Upper lobe of left lung (tissue), 6 donors: ENCODE data around the gene AHRR. TPM values are rescaled to one million over a fixed set of nuclear protein-coding genes. Genes with fewer than 3 reads are reported as not detected.
"Not testable (repeated sequence)": the region's sequence is repeated elsewhere in the genome, so short reads cannot be mapped to it uniquely, and the experiment has no call there.

Source experiments
- ATAC-seq, 2 donors: fragments of 200-7000 bp; cut with Tn5 transposase; one replicate each; pipeline ENCODE4 v1.9.1; 2022; ENCODE audit warnings: mild to moderate bottlenecking in 2 of 2, moderate library complexity in 2 of 2; ENCODE audit not compliant: low FRiP score in 2 of 2
- DNase-seq, 2 donors: peaks; one replicate each; pipeline ENCODE4 v3.0.0-alpha.2; 2019 to 2020
- H3K27ac ChIP-seq, 4 donors: fragments of 200-600 bp; sonication (generic); one replicate each; pipeline ENCODE4 v1.5.1; 2016 to 2019
- H3K27me3 ChIP-seq, 4 donors: fragments of 200-600 bp; sonication (generic); one replicate each; pipeline ENCODE4 v1.5.1; 2017 to 2019
- H3K36me3 ChIP-seq, 4 donors: fragments of 200-600 bp; sonication (generic); one replicate each; pipeline ENCODE4 v1.5.1; 2016 to 2019
- H3K4me1 ChIP-seq, 4 donors: fragments of 200-600 bp; sonication (generic); one replicate each; pipeline ENCODE4 v1.5.1; 2018 to 2019
- H3K4me3 ChIP-seq, 4 donors: fragments of 200-600 bp; sonication (generic); one replicate each; pipeline ENCODE4 v1.5.1; 2017 to 2019; ENCODE audit warnings: mild to moderate bottlenecking in 2 of 4, moderate library complexity in 1 of 4
- H3K9me3 ChIP-seq, 4 donors: fragments of 200-600 bp; sonication (generic); one replicate each; pipeline ENCODE4 v1.5.1; 2018 to 2019
- EP300 ChIP-seq, 4 donors: sonication (generic); formaldehyde crosslinking; IDR thresholded peaks; one replicate each; pipeline ENCODE4 v1.5.1; 2017; ENCODE audit warnings: antibody characterized with exemption in 4 of 4, control low read depth in 2 of 4
- POLR2A ChIP-seq, 4 donors: fragments of 450-650 bp; IDR thresholded peaks; one replicate each; pipeline ENCODE4 v1.5.1; 2016 to 2017; ENCODE audit warnings: antibody characterized with exemption in 4 of 4, mild to moderate bottlenecking in 2 of 4
- POLR2AphosphoS5 ChIP-seq, 2 donors: sonication (generic); formaldehyde crosslinking; IDR thresholded peaks; one replicate each; pipeline ENCODE4 v1.5.1; 2017; ENCODE audit warnings: antibody characterized with exemption in 2 of 2
- WGBS, 2 donors: methylation state at CpG; one replicate each; pipeline ENCODE4 v1.1.5; 2017 to 2018; 5-methylcytosine and 5-hydroxymethylcytosine counted together
- total RNA-seq, 6 donors: library from RNA; depleted of rRNA in 4 of 6; stranded (reverse); fragments of >200 nt in 4 of 6; gene quantifications; one replicate each; pipeline versions ENCODE4 v1.1.0 to v1.2.1, GENCODE V29; 2016 to 2021
- TF ChIP-seq, protein P1 (sequence below), 6 experiments: fragments of 450-650 bp in 4 of 6; fragments of 200-600 bp in 2 of 6; sonication (generic) in 2 of 6; IDR thresholded peaks; one replicate each; pipeline ENCODE4 v1.5.1; 2016 to 2019; ENCODE audit warnings: antibody characterized with exemption in 6 of 6
- donor health status: DM: no; HTN: no; CAD: no; lungs with moderate emphysema.
- donor health status: DM: no; HTN: yes; CAD: no; lungs with severe emphysema.

AHRR gene
- total RNA-seq, 6 donors from 2014 or later, result 1.3 to 8.6 (median 4.4) TPM

DNA sequence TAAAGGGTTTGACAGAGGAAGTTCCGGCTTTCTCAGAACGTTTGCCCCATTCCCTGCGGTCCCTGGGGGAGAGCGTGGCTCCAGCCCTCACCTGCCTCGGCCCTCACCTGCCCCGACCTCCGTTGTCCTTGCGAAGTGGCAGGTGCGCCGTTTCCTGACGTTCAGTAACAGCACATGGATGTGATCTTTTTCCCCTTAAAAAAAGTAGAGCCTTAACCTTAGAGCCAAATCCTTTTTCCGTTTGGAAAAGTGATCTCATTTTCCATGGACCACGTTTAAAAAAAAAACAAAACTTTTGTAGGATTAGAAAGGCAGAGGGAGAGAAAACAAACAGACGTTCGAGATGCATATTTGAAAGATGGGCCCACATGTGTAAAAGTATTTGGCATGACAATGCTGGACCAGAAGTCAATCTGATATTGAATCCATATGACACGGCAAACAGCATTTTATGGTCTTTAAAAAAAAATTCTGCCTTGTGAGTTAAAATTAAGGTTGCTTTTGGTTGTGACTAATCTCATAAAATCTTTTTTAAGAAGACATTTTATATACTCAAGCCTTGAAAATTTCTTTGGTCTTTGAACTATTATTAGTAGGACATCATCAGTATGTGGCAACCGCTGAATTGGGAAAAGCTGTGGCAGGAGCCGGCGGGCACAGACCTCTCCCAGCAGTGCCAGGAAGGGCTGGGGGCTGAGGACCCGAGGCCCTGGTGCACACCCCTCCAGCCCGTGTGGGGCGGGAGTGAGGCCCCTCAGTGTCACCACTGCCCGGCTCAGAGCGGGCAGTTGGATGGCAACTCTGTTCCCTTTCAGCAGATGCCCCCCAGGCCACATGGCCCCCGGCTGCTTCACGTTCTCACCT lies 79.0 kb downstream of the AHRR start:
- Histone ChIP-seq H3K27ac (peak overlapping the region in 3 of 4 donors; percentile 53 to 67 (median 58)), H3K4me3 (peak overlapping the region in 2 of 4 donors; percentile 12 to 39), H3K9me3 (no peaks in the 10 kb centered on the region), H3K36me3 (no peaks in the 10 kb centered on the region), H3K27me3 (no peaks in the 10 kb centered on the region), H3K4me1 (peaks cover 0 to 21% (median 7%) of the 10 kb centered on the region in 4 donors)
- no peak for TF ChIP-seq EP300 (IDR thresholded peaks at IDR 0.05)
- WGBS, 2 donors, result 50 to 59% methylated on average over 26 of the region's 26 CpGs
- ATAC-seq, result peak in 1 of 2 donors; percentile 2
- peak in 1 of 2 donors; percentile 49 for DNase-seq

DNA sequence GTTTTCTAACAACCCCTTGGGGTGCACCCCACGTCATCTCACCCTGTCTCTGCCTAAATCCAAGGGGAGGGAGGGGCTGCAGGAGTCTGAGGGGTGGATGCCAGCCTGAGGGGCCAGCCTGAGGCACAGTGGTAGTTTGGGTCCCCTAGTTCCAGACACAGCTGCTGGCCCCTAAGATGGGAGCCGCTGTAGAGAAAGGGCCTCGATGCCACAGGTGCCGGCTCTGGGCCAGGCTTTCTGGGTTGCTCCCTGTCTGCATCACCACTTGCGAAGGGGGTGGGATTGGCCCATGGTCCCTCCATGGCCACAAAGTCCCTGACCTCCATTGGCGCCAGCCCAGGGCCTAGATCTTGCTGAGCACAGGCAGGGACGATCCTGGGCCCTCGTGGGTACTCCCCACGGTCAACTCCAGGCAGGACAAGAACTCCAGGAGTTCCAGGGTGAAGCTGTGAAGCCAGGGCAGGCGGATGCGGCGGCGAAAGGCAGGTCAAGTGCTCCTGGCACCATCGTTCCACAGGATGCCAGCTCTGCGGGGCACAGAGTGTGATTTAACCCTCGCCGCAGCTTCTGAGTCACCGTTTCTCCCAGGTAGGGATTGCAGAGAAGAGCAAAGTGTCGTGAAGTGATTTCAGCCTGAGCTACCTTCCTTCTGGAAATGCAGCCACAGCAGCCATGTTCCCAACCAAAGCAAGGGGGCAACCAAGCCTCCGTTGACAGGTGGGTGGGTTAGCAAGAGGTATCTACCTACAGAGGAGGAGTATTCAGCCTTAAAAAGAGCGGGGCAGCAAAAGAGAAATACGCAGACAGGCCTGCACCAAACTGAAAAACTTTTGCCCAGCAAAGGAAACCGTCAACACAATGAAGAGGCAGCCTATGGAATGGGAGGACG lies 79.9 kb downstream of the AHRR start:
- ATAC-seq, result no peak
- Histone ChIP-seq H3K4me3 (no peak overlapping the region), H3K27me3 (no peaks in the 10 kb centered on the region), H3K4me1 (peaks cover 0 to 21% (median 7%) of the 10 kb centered on the region in 4 donors), H3K36me3 (no peaks in the 10 kb centered on the region), H3K27ac (peak overlapping the region in 1 of 4 donors; percentile 67), H3K9me3 (no peaks in the 10 kb centered on the region)
- peak in 1 of 2 donors; percentile 71 for DNase-seq
- TF ChIP-seq POLR2A (IDR thresholded peaks at IDR 0.05) (no peak), POLR2AphosphoS5 (IDR thresholded peaks at IDR 0.05) (no peak), EP300 (IDR thresholded peaks at IDR 0.05) (no peak)
- TF ChIP-seq, protein P1, sequence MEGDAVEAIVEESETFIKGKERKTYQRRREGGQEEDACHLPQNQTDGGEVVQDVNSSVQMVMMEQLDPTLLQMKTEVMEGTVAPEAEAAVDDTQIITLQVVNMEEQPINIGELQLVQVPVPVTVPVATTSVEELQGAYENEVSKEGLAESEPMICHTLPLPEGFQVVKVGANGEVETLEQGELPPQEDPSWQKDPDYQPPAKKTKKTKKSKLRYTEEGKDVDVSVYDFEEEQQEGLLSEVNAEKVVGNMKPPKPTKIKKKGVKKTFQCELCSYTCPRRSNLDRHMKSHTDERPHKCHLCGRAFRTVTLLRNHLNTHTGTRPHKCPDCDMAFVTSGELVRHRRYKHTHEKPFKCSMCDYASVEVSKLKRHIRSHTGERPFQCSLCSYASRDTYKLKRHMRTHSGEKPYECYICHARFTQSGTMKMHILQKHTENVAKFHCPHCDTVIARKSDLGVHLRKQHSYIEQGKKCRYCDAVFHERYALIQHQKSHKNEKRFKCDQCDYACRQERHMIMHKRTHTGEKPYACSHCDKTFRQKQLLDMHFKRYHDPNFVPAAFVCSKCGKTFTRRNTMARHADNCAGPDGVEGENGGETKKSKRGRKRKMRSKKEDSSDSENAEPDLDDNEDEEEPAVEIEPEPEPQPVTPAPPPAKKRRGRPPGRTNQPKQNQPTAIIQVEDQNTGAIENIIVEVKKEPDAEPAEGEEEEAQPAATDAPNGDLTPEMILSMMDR (IDR thresholded peaks at IDR 0.05), result no peak
- WGBS, 2 donors, result 87 to 89% methylated on average over 9 to 22 of the region's 24 CpGs

DNA sequence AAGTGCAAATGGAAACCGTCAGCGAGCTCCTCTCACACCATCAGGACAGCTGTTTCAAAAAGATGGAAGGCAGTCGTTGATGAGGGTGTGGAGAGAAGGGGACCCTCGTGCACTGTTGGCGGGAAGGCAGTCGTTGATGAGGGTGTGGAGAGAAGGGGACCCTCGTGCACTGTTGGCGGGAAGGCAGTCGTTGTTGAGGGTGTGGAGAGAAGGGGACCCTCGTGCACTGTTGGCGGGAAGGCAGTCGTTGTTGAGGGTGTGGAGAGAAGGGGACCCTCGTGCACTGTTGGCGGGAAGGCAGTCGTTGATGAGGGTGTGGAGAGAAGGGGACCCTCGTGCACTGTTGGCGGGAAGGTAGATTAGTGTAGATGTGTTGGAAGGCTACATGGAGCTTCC lies 80.7 kb downstream of the AHRR start:
- H3K9me3 ChIP-seq, H3K27me3 ChIP-seq, ATAC-seq, H3K36me3 ChIP-seq, DNase-seq, H3K4me3 ChIP-seq, H3K27ac ChIP-seq: not testable (repeated sequence)
- 88 to 91% methylated on average over 17 of the region's 17 CpGs for WGBS, 2 donors
- H3K4me1 ChIP-seq, result peaks cover 0 to 21% (median 7%) of the 10 kb centered on the region in 4 donors

DNA sequence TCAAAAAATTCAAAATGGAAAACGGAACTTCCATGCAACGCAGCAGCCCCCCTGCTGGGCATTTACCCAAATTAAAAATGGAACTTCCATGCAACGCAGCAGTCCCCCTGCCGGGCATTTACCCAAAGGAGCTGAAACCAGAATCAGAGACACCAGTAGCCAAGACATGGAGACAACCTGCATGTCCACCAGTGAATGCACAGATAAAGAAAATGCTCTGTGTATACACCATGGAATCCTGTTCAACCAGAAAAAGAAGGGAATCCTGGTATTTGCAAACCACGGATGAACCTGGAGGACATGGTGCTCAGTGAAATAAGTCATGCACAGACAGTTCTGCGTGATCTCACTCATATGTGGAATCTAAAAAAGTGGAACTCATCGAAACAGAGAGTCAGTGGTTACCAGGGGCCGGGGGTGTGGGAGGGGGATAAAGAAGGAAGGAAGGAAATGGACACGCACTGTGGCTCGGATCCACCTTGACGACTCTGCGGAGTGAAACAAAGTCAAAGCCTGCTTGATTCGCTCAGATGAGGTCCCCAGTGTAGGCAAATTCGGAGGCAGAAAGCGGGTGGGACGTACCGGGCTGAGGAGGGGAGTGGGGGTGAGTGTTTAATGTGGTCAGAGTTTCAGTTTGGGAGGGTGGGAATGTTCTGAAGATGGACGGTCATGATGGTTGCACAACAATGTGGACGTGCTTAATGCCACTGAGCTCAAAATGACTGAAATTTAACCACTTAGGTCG lies 81.3 kb downstream of the AHRR start:
- Histone ChIP-seq H3K27me3 (no peaks in the 10 kb centered on the region), H3K4me1 (peaks cover 0 to 21% (median 7%) of the 10 kb centered on the region in 4 donors), H3K9me3 (no peaks in the 10 kb centered on the region), H3K4me3 (no peak overlapping the region), H3K36me3 (no peaks in the 10 kb centered on the region), H3K27ac (no peak overlapping the region)
- ATAC-seq (no peak), DNase-seq (no peak)
- TF ChIP-seq POLR2A (IDR thresholded peaks at IDR 0.05) (no peak), EP300 (IDR thresholded peaks at IDR 0.05) (no peak), POLR2AphosphoS5 (IDR thresholded peaks at IDR 0.05) (no peak)
- TF ChIP-seq, protein P1 (IDR thresholded peaks at IDR 0.05), result no peak
- WGBS, 2 donors, result 57 to 74% methylated on average over 20 of the region's 20 CpGs

DNA sequence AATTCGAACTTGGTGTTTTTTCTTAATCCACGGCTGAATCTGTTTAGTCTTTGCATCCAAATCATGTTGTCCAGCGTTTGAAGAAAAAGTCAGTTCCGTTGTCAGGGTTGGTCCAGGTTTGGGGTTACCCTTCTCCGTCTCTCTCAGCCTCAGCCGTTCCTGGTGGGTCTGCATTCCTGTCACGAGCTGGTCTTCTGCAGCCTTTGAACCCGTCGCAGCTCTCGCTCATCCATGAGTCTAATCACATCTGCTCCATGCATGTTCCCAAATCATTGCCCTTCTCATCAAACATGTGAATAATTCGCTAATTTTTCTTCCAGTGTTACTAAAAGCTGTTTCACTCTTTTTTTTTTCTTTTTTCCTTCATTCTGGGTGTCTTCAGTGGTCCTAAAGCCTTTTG lies 82.5 kb downstream of the AHRR start:
- Histone ChIP-seq H3K36me3 (no peaks in the 10 kb centered on the region), H3K27me3 (no peaks in the 10 kb centered on the region), H3K9me3 (no peaks in the 10 kb centered on the region), H3K4me3 (no peak overlapping the region), H3K4me1 (peaks cover 0 to 19% (median 7%) of the 10 kb centered on the region in 4 donors), H3K27ac (no peak overlapping the region)
- TF ChIP-seq EP300 (IDR thresholded peaks at IDR 0.05) (no peak), POLR2A (IDR thresholded peaks at IDR 0.05) (no peak), POLR2AphosphoS5 (IDR thresholded peaks at IDR 0.05) (no peak)
- TF ChIP-seq, protein P1 (IDR thresholded peaks at IDR 0.05), result no peak
- no peak for DNase-seq
- no peak for ATAC-seq
- 91 to 97% methylated on average over 11 of the region's 11 CpGs for WGBS, 2 donors
